Stomach (tissue), 9 donors: Measurements from ENCODE around the gene KRTCAP2. TPM values are rescaled to one million over a fixed set of nuclear protein-coding genes. Genes with fewer than 3 reads are reported as not detected.

Experiments used
- DNase-seq, 2 donors: peaks; one replicate each; pipeline versions ENCODE4 v3.0.0 to v3.0.0-alpha.2; 2013 to 2019
- H3K27ac ChIP-seq, 5 donors: fragments of 200-600 bp in 4 of 5; sonication (generic) in 4 of 5; one replicate each; pipeline ENCODE4 v1.5.1; 2013 to 2019; ENCODE audit warnings: mild to moderate bottlenecking in 1 of 5, moderate library complexity in 1 of 5
- H3K27me3 ChIP-seq, 3 donors: fragments of 200-600 bp; sonication (generic); one replicate each; pipeline ENCODE4 v1.5.1; 2017 to 2019; ENCODE audit warnings: mixed run types in 1 of 3
- H3K36me3 ChIP-seq, 4 donors: fragments of 200-600 bp; sonication (generic); 1 replicate in 3 of 4; 2 replicates in 1 of 4; pipeline ENCODE4 v1.5.1; 2016 to 2019
- H3K4me1 ChIP-seq, 4 donors: fragments of 200-600 bp; sonication (generic); one replicate each; pipeline ENCODE4 v1.5.1; 2016 to 2019
- H3K4me3 ChIP-seq, 4 donors: fragments of 200-600 bp; sonication (generic) in 3 of 4; one replicate each; pipeline ENCODE4 v1.5.1; 2016 to 2019; ENCODE audit warnings: mild to moderate bottlenecking in 1 of 4
- H3K9me3 ChIP-seq, 4 donors: fragments of 200-600 bp; sonication (generic); one replicate each; pipeline ENCODE4 v1.5.1; 2016 to 2019
- CTCF ChIP-seq, 7 experiments: fragments of 450-650 bp in 4 of 7; fragments of 200-600 bp in 3 of 7; sonication (generic) in 3 of 7; IDR thresholded peaks; one replicate each; pipeline ENCODE4 v1.5.1; 2016 to 2019; ENCODE audit warnings: antibody characterized with exemption in 7 of 7, control low read depth in 2 of 7, mild to moderate bottlenecking in 1 of 7
- EP300 ChIP-seq: sonication (generic); formaldehyde crosslinking; IDR thresholded peaks from one replicate; pipeline ENCODE4 v1.6.1; 2017; ENCODE audit warnings: antibody characterized with exemption
- POLR2A ChIP-seq, 4 donors: fragments of 450-650 bp; IDR thresholded peaks; one replicate each; pipeline ENCODE4 v1.6.1; 2016; ENCODE audit warnings: antibody characterized with exemption in 4 of 4, control low read depth in 2 of 4, mild to moderate bottlenecking in 1 of 4, moderate library complexity in 1 of 4
- POLR2AphosphoS5 ChIP-seq, 3 donors: sonication (generic); formaldehyde crosslinking; IDR thresholded peaks; one replicate each; pipeline ENCODE4 v1.6.1; 2016; ENCODE audit warnings: antibody characterized with exemption in 3 of 3
- WGBS, 5 donors: extraction: QIAGEN DNeasy Blood & Tissue Kit in 3 of 5; methylation state at CpG; one replicate each; pipeline versions ENCODE4 v1.1.5 to v1.1.7; 2013 to 2018; 5-methylcytosine and 5-hydroxymethylcytosine counted together
- intact Hi-C: fragments of 100-400 bp; cut with DNase I; formaldehyde crosslinking; loops from one replicate; pipeline ENCODE4 v1.15.1; 2023; ENCODE audit warnings: low total_unique reads
- polyA plus RNA-seq, 3 donors: library from polyadenylated mRNA; stranded (reverse); fragments of 200-250 nt; gene quantifications; one replicate each; pipeline ENCODE4 v1.2.3, GENCODE V29; 2013
- total RNA-seq, 5 donors: library from RNA; depleted of rRNA; stranded (reverse); fragments of >200 nt; gene quantifications; one replicate each; pipeline versions ENCODE4 v1.1.0 to v1.2.3, GENCODE V29; 2014 to 2016
- donor health status: healthy with polysubstance abuse.
- donor health status: Bipolar disorder and iron deficiency.
- donor health status: healthy.

Gene KRTCAP2
- total and polyA plus RNA-seq, 8 donors: 60.8 to 399 (median 184) TPM

- peaks cover 35 to 74% (median 74%) of the 10 kb centered on the region in 4 donors for H3K4me1 ChIP-seq
- DNase-seq: peak in 1 of 2 donors; percentile 38
- H3K4me3 ChIP-seq: peak overlapping the region; percentile 63 to 71 (median 68)
- peak overlapping the region; percentile 74 to 100 (median 98) for H3K27ac ChIP-seq
- H3K36me3 ChIP-seq: peaks cover 25 to 43% (median 43%) of the 10 kb centered on the region in 4 donors
- H3K27me3 ChIP-seq: no peaks in the 10 kb centered on the region
- 13 to 31% (median 26%) methylated on average over 6 of the region's 6 CpGs for WGBS, 5 donors
- peak in 1 of 3 donors; percentile 35 for TF ChIP-seq POLR2AphosphoS5 (IDR thresholded peaks at IDR 0.05)
- TF ChIP-seq POLR2A (IDR thresholded peaks at IDR 0.05): no peak
- no peaks in the 10 kb centered on the region for H3K9me3 ChIP-seq
- intact Hi-C loops: no loop called here
Observed at GRCh38 chr1:155136748-155137147, 36.4 kb downstream of the KRTCAP2 start.

DNA sequence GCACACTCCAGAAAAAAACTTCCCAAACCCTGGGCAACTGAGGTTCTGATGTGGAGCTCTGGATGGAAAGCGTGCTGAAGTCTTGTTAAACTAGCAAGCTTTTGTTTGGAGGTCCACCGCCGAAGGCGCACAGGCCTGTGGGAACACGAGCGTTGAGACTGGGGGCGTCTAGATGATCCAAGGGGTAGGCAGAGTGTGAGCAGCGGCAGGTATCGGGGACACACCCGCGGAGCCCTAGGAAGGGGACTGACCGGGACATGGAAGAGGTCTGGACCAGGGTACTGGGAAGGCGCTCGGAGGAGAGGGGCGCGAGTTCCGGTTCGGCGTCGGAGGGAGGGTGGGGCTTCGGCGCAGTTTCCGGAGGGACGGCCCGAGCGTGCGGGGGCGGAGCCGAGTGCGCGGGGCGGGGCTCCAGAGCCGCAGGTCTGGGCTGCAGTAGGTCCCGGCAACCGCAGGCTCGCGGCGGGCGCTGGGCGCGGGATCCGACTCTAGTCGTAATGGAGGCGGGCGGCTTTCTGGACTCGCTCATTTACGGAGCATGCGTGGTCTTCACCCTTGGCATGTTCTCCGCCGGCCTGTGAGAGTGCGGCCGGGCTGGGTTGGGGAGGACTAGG lies 37.6 kb downstream of the KRTCAP2 start, which contains the start of gene SLC50A1:
Gene SLC50A1 (plus strand): TSS at position 438 of the 614 bp plus-strand sequence. CDS start 60 bp downstream, at position 498.
- peak; percentile 97 to 99 for DNase-seq
- TF ChIP-seq POLR2AphosphoS5 (IDR thresholded peaks at IDR 0.05) (peak; percentile 26 to 96 (median 95)), POLR2A (IDR thresholded peaks at IDR 0.05) (peak in 2 of 4 donors; percentile 73 to 79), CTCF (IDR thresholded peaks at IDR 0.05) (peak in 5 of 7 experiments; percentile 16 to 55 (median 40)), EP300 (no peak)
- no peaks in the 10 kb centered on the region for H3K9me3 ChIP-seq
- H3K36me3 ChIP-seq: peaks cover 32 to 53% (median 50%) of the 10 kb centered on the region in 4 donors
- 0 to 1% (median 1%) methylated on average over 32 to 52 of the region's 52 CpGs for WGBS, 5 donors
- H3K4me3 ChIP-seq: peak within 1 kb of the TSS; percentile 63 to 71 (median 68)
- intact Hi-C loops: no loop called here
- H3K27me3 ChIP-seq: no peaks in the 10 kb centered on the region
- peak within 1 kb of the TSS; percentile 89 to 100 (median 98) for H3K27ac ChIP-seq
- peaks cover 39 to 84% (median 84%) of the 10 kb centered on the region in 4 donors for H3K4me1 ChIP-seq

GRCh38 chr1:155134880-155135414 lies 38.2 kb downstream of the KRTCAP2 start:
- Histone ChIP-seq H3K27me3 (no peaks in the 10 kb centered on the region), H3K9me3 (no peaks in the 10 kb centered on the region), H3K27ac (peak overlapping the region; percentile 89 to 100 (median 98)), H3K4me3 (peak overlapping the region; percentile 63 to 71 (median 68)), H3K4me1 (peaks cover 45 to 90% (median 87%) of the 10 kb centered on the region in 4 donors), H3K36me3 (peaks cover 32 to 53% (median 50%) of the 10 kb centered on the region in 4 donors)
- intact Hi-C loops: no loop called here
- 3 to 10% (median 4%) methylated on average over 18 of the region's 18 CpGs for WGBS, 5 donors
- peak; percentile 94 to 97 for DNase-seq
- no peak for TF ChIP-seq EP300
- no peak for TF ChIP-seq CTCF (IDR thresholded peaks at IDR 0.05)
- peak; percentile 65 to 97 (median 85) for TF ChIP-seq POLR2AphosphoS5 (IDR thresholded peaks at IDR 0.05)
- no peak for TF ChIP-seq POLR2A (IDR thresholded peaks at IDR 0.05)

DNA sequence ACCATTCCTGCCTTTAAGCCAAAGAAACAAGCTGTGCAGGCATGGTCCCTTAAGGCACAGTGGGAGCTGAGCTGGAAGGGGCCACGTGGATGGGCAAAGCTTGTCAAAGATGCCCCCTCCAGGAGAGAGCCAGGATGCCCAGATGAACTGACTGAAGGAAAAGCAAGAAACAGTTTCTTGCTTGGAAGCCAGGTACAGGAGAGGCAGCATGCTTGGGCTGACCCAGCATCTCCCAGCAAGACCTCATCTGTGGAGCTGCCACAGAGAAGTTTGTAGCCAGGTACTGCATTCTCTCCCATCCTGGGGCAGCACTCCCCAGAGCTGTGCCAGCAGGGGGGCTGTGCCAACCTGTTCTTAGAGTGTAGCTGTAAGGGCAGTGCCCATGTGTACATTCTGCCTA lies 38.8 kb downstream of the KRTCAP2 start:
- WGBS, 5 donors: 13 to 38% (median 32%) methylated on average over 1 of the region's 1 CpG
- intact Hi-C loops: no loop called here
- peaks cover 32 to 53% (median 50%) of the 10 kb centered on the region in 4 donors for H3K36me3 ChIP-seq
- DNase-seq: peak in 1 of 2 donors; percentile 23
- H3K9me3 ChIP-seq: no peaks in the 10 kb centered on the region
- TF ChIP-seq POLR2A (IDR thresholded peaks at IDR 0.05) (no peak), CTCF (IDR thresholded peaks at IDR 0.05) (no peak), EP300 (no peak), POLR2AphosphoS5 (IDR thresholded peaks at IDR 0.05) (no peak)
- H3K27me3 ChIP-seq: peaks cover 0 to 4% (median 0%) of the 10 kb centered on the region in 3 donors
- H3K4me1 ChIP-seq: peaks cover 50 to 92% (median 87%) of the 10 kb centered on the region in 4 donors
- peak overlapping the region in 3 of 4 donors; percentile 63 to 71 (median 68) for H3K4me3 ChIP-seq
- H3K27ac ChIP-seq: peak overlapping the region; percentile 89 to 100 (median 98)
